Sigmoid colon (tissue), 4 donors: Measurements from ENCODE around the gene SSPN.

Source experiments
- CTCF ChIP-seq, 4 experiments: fragments of 450-650 bp in 3 of 4; fragments of 200-600 bp in 1 of 4; IDR thresholded peaks; one replicate each; pipeline ENCODE4 v1.5.1; 2016 to 2019; ENCODE audit warnings: antibody characterized with exemption in 4 of 4, mild to moderate bottlenecking in 3 of 4, moderate library complexity in 2 of 4
- POLR2AphosphoS5 ChIP-seq, 4 donors: sonication (generic); formaldehyde crosslinking; IDR thresholded peaks; one replicate each; pipeline ENCODE4 v1.6.1; 2017; ENCODE audit warnings: antibody characterized with exemption in 4 of 4

DNA sequence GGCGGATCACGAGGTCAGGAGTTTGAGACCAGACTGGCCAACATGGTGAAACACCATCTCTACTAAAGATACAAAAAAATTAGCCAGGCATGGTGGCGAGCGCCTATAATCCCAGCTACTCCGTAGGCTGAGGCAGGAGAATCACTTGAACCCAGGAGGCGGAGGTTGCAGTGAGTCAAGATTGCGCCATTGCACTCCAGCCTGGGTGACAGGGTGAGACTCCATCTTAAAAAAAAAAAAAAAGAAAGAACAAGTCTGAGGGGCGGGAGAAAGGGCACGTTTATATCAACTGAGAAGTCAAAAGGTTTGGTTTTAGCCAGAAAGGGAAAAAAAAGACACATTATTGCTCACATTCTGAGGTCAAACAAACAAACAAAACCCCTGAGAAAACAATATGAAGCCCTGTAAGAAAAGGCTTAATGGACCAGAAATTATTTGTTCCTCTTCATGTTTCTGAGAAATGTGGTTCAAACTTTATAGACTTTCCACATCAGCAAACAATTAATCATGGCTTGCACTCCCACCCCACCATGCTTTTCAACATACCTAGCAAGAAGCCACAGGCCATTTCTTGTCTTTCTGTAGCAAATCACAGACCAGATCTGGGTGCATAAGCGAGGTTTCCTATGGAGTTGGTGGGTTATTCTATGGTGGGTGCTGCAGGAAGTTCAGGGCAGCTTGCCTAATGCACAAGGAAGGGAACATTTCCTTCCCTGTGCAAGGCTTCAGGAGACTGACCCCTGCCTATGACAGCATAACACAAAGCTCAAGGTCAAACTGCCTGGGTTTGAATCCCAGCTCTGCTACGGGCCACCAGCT lies 80.1 kb downstream of the SSPN start:
- TF ChIP-seq POLR2AphosphoS5 (IDR thresholded peaks at IDR 0.05): no peak
- no peak for TF ChIP-seq CTCF (IDR thresholded peaks at IDR 0.05)
